Endothelial cell of umbilical vein (primary cell): ENCODE measurements around the gene NPHS1. TPM values are rescaled to one million over a fixed set of nuclear protein-coding genes. Genes with fewer than 3 reads are reported as not detected.

Source experiments
- BruUV-seq: library from RNA; stranded (reverse); fragments of 400-500 nt; replicated peaks from 2 replicates; lab custom pipeline; 2021; lab: Mats Ljungman, UMichigan
- CTCF ChIA-PET: fragments of 300-600, 350-600 bp; sonication (Branson Sonifier 250); formaldehyde crosslinking; loops from one replicate; lab custom pipeline; 2021; ENCODE audit warnings: antibody characterized with exemption, inconsistent platforms; lab: Charles Lee
- POLR2A ChIA-PET: fragments of 300-600, 350-600 bp; sonication (Branson Sonifier 250); formaldehyde crosslinking; loops from one replicate; lab custom pipeline; 2021; ENCODE audit warnings: antibody characterized with exemption, inconsistent platforms; lab: Charles Lee
- DNase-seq: peaks from one replicate; pipeline ENCODE4 v3.0.0-alpha.2; 2011; ENCODE audit warnings: low read depth, low spot score
- FAIRE-seq: peaks from 2 replicates; lab custom pipeline; 2011; peaks lifted over from hg19 to GRCh38; lab: Jason Lieb, UNC
- H2AFZ ChIP-seq: 2 replicates; pipeline ENCODE4 v1.6.0; 2012; ENCODE audit warnings: low read depth, low read length, control low read depth, inconsistent platforms
- H3K27ac ChIP-seq: 2 replicates; pipeline ENCODE4 v1.5.1; 2011; ENCODE audit warnings: low read depth, mild to moderate bottlenecking, control low read depth, low read length, moderate library complexity; ENCODE audit not compliant: insufficient read depth
- H3K27me3 ChIP-seq, 2 experiments: 2 replicates each; pipeline versions ENCODE4 v1.6.0 to v1.6.1; 2011; ENCODE audit warnings: low read length in 2 of 2, mixed read lengths in 1 of 2; ENCODE audit not compliant: control insufficient read depth in 2 of 2, insufficient read depth in 2 of 2
- H3K36me3 ChIP-seq, 2 experiments: 2 replicates in 1 of 2; 3 replicates in 1 of 2; pipeline ENCODE4 v1.5.1; 2011; ENCODE audit warnings: low read length in 2 of 2, mild to moderate bottlenecking in 1 of 2, moderate library complexity in 1 of 2; ENCODE audit not compliant: control insufficient read depth in 2 of 2, insufficient read depth in 2 of 2; ENCODE audit errors: extremely low read depth in 1 of 2
- H3K4me1 ChIP-seq: 3 replicates; pipeline ENCODE4 v1.5.1; 2011; ENCODE audit warnings: mild to moderate bottlenecking, low read length; ENCODE audit not compliant: control insufficient read depth, insufficient read depth; ENCODE audit errors: extremely low read depth
- H3K4me2 ChIP-seq: 2 replicates; pipeline ENCODE4 v1.6.1; 2011; ENCODE audit warnings: low read length, control low read depth, mixed read lengths; ENCODE audit not compliant: insufficient read depth
- H3K4me3 ChIP-seq, 3 experiments: fragments of 200-600 bp in 1 of 3; sonication (generic), shearing (Covaris generic) in 1 of 3; replicated peaks in 1 of 3; 2 replicates each; pipeline ENCODE4 v1.5.1; 2011 to 2016; ENCODE audit warnings: control low read depth in 3 of 3, low read length in 3 of 3, mild to moderate bottlenecking in 2 of 3, inconsistent platforms in 1 of 3, low read depth in 1 of 3, moderate library complexity in 1 of 3; ENCODE audit not compliant: insufficient read depth in 1 of 3
- H3K79me2 ChIP-seq: 2 replicates; pipeline ENCODE4 v1.6.0; 2012; ENCODE audit warnings: low read length, inconsistent platforms; ENCODE audit not compliant: control insufficient read depth, insufficient read depth
- H3K9ac ChIP-seq: replicated peaks from 2 replicates; pipeline ENCODE3; 2011; ENCODE audit warnings: low read length, control low read depth; ENCODE audit not compliant: insufficient read depth; ENCODE audit errors: extremely low read depth
- H3K9me1 ChIP-seq: replicated peaks from 3 replicates; pipeline ENCODE4 v1.6.0; 2011; ENCODE audit warnings: mild to moderate bottlenecking, low read length; ENCODE audit not compliant: control insufficient read depth, insufficient read depth; ENCODE audit errors: extremely low read depth
- H3K9me3 ChIP-seq: replicated peaks from 2 replicates; pipeline ENCODE4 v1.5.1; 2012; ENCODE audit warnings: low read length, inconsistent platforms; ENCODE audit not compliant: control insufficient read depth, insufficient read depth
- H4K20me1 ChIP-seq: replicated peaks from 2 replicates; pipeline ENCODE3; 2011; ENCODE audit warnings: mild to moderate bottlenecking, low read length; ENCODE audit not compliant: control insufficient read depth, insufficient read depth; ENCODE audit errors: extremely low read depth
- EZH2 ChIP-seq: IDR thresholded peaks from 2 replicates; pipeline ENCODE4 v1.6.1; 2012; ENCODE audit warnings: borderline replicate concordance, low read depth, mild to moderate bottlenecking, moderate library complexity, low read length, inconsistent platforms; ENCODE audit not compliant: severe bottlenecking
- FOS ChIP-seq: IDR thresholded peaks from 2 replicates; pipeline ENCODE4 v1.6.1; 2011; ENCODE audit warnings: mild to moderate bottlenecking, low read length, moderate library complexity, borderline replicate concordance; ENCODE audit not compliant: insufficient read depth
- GATA2 ChIP-seq: IDR thresholded peaks from 2 replicates; pipeline ENCODE4 v1.7.0; 2011; ENCODE audit warnings: low read depth, mild to moderate bottlenecking, moderate library complexity, mixed read lengths, low read length; ENCODE audit not compliant: insufficient read length, insufficient read depth
- JUN ChIP-seq: IDR thresholded peaks from 2 replicates; pipeline ENCODE4 v1.6.1; 2011; ENCODE audit warnings: borderline replicate concordance, low read depth; ENCODE audit not compliant: insufficient read length, insufficient read depth
- MYC ChIP-seq: IDR thresholded peaks from one replicate; pipeline ENCODE4 v1.6.1; 2011; ENCODE audit warnings: mild to moderate bottlenecking, low read depth, low read length
- POLR2A ChIP-seq: IDR thresholded peaks from 2 replicates; pipeline ENCODE4 v1.6.1; 2012; ENCODE audit warnings: low read depth, mild to moderate bottlenecking, control low read depth, low read length
- POLR2AphosphoS5 ChIP-seq: IDR thresholded peaks from 2 replicates; pipeline ENCODE4 v1.6.1; 2012; ENCODE audit warnings: low read depth, mild to moderate bottlenecking, control low read depth, low read length, moderate library complexity; ENCODE audit not compliant: insufficient read depth
- dilution Hi-C: fragments of 300-500 bp; cut with MboI; formaldehyde crosslinking; loops from one replicate; pipeline ENCODE4 v1.15.0; 2019; ENCODE audit warnings: low sequenced_read_pairs; ENCODE audit not compliant: extremely low pct_ligation_motif_present
- intact Hi-C: fragments of 100-400 bp; cut with micrococcal nuclease; formaldehyde crosslinking; loops from one replicate; pipeline ENCODE4 v1.10.0; 2022
- polyA plus RNA-seq, 4 experiments: library from polyadenylated mRNA; depleted of rRNA in 3 of 4; stranded (reverse) in 3 of 4; unstranded in 1 of 4; fragments of >200 nt; gene quantifications; 2 replicates each; pipeline versions ENCODE4 v1.2.1 to v1.2.3, GENCODE V29; 2011 to 2012; ENCODE audit warnings: missing spikeins in 1 of 4
- total RNA-seq: library from RNA; stranded (reverse); gene quantifications from 2 replicates; pipeline ENCODE4 v1.2.3, GENCODE V29; 2021
- TF ChIP-seq, protein P1 (sequence below), 2 donors: IDR thresholded peaks; 1 replicate in 1 of 2; 2 replicates in 1 of 2; pipeline ENCODE4 v1.5.1; 2011; ENCODE audit warnings: low read length in 2 of 2, mild to moderate bottlenecking in 2 of 2, moderate library complexity in 2 of 2, control low read depth in 1 of 2, inconsistent platforms in 1 of 2, low read depth in 1 of 2; ENCODE audit not compliant: insufficient read depth in 1 of 2; ENCODE audit errors: extremely low read depth in 1 of 2
- TF ChIP-seq, protein P2 (sequence below): IDR thresholded peaks from 2 replicates; pipeline ENCODE4 v1.6.1; 2011; ENCODE audit not compliant: insufficient read depth, insufficient read length

The NPHS1 gene
- total and polyA plus RNA-seq, 2 donors (not counting 3 experiments of a cell fraction or from before 2014, with no cell fraction given) = not detected

DNA sequence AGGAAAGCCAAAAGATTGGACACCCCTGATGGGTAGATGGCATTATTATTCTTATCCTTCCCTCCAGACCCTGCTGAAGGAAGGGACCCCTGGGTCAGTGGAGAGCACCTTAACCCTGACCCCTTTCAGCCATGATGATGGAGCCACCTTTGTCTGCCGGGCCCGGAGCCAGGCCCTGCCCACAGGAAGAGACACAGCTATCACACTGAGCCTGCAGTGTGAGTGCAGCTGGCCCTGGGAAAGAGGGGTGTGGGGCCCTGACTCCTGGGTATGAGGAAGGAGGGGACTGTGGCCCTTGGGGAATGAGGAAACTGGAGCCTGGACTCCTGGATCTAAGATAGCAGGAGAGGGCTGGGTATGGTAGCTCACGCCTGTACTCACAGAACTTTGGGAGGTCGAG is 7.1 kb upstream of the NPHS1 start:
- Histone ChIP-seq H4K20me1 (no peaks in the 10 kb centered on the region), H2AFZ (no peak overlapping the region), H3K27me3 (peaks cover 37 to 58% of the 10 kb centered on the region in 2 experiments), H3K9me1 (no peaks in the 10 kb centered on the region), H3K79me2 (no peaks in the 10 kb centered on the region), H3K4me2 (no peak overlapping the region), H3K9ac (no peak overlapping the region), H3K4me3 (no peak overlapping the region), H3K27ac (no peak overlapping the region), H3K9me3 (no peaks in the 10 kb centered on the region), H3K36me3 (no peaks in the 10 kb centered on the region), H3K4me1 (no peaks in the 10 kb centered on the region)
- no TSS peak for BruUV-seq
- DNase-seq (no peak), FAIRE-seq (no peak)
- ChIA-PET POLR2A (no interaction called here), CTCF (interaction anchor here (0.6 kb wide), 1 partner anchor 42 kb away, joined by 4 read pairs; no protein-coding TSS in a partner anchor)
- intact Hi-C loops = no loop called here
- TF ChIP-seq GATA2 (no peak), JUN (no peak), MYC (no peak), POLR2A (no peak), POLR2AphosphoS5 (no peak), EZH2 (no peak), FOS (no peak)
- TF ChIP-seq, protein P1, sequence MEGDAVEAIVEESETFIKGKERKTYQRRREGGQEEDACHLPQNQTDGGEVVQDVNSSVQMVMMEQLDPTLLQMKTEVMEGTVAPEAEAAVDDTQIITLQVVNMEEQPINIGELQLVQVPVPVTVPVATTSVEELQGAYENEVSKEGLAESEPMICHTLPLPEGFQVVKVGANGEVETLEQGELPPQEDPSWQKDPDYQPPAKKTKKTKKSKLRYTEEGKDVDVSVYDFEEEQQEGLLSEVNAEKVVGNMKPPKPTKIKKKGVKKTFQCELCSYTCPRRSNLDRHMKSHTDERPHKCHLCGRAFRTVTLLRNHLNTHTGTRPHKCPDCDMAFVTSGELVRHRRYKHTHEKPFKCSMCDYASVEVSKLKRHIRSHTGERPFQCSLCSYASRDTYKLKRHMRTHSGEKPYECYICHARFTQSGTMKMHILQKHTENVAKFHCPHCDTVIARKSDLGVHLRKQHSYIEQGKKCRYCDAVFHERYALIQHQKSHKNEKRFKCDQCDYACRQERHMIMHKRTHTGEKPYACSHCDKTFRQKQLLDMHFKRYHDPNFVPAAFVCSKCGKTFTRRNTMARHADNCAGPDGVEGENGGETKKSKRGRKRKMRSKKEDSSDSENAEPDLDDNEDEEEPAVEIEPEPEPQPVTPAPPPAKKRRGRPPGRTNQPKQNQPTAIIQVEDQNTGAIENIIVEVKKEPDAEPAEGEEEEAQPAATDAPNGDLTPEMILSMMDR (IDR thresholded peaks at IDR 0.05; ENCODE audit: extremely low read depth in 1 of 2, insufficient read depth in 1 of 2, low read depth in 1 of 2, low read length in 2 of 2) = no peak
- TF ChIP-seq, protein P2, sequence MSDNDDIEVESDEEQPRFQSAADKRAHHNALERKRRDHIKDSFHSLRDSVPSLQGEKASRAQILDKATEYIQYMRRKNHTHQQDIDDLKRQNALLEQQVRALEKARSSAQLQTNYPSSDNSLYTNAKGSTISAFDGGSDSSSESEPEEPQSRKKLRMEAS = no peak
- dilution Hi-C loops = no loop called here
